ENCODE results near the gene CLMP.
A peak's percentile ranks its signal among the peaks of the same experiment; 100 is the strongest.

The CLMP gene

GRCh38 chr11:123200264-123200663 lies 5.2 kb upstream of the CLMP start:
- DNase-seq (ENCODE audit: low read depth): no peak
- no peak overlapping the region for H3K4me3 ChIP-seq (ENCODE audit: low read length)
- TF ChIP-seq CTCF (conservative IDR thresholded peaks at IDR 0.05; ENCODE audit: low read length): no peak

GRCh38 chr11:123197711-123198110 lies 2.7 kb upstream of the CLMP start:
- H3K4me3 ChIP-seq (ENCODE audit: low read length): no peak overlapping the region
- TF ChIP-seq CTCF (conservative IDR thresholded peaks at IDR 0.05; ENCODE audit: low read length): no peak
- peak; percentile 91 for DNase-seq (ENCODE audit: low read depth)

GRCh38 chr11:123196060-123196714 lies 1.1 kb upstream of the CLMP start:
- no peak for TF ChIP-seq CTCF (conservative IDR thresholded peaks at IDR 0.05; ENCODE audit: low read length)
- H3K4me3 ChIP-seq (ENCODE audit: low read length): peak overlapping the region; percentile 85; the same call in 1 of the 2 replicates
- no peak for DNase-seq (ENCODE audit: low read depth)

GRCh38 chr11:123194337-123195187 lies 486 bp downstream of the CLMP start:
- peak; percentile 48 for DNase-seq (ENCODE audit: low read depth)
- no peak for TF ChIP-seq CTCF (conservative IDR thresholded peaks at IDR 0.05; ENCODE audit: low read length)
- H3K4me3 ChIP-seq (ENCODE audit: low read length): peak overlapping the region; percentile 85

- no peak for DNase-seq (ENCODE audit: low read depth)
- H3K4me3 ChIP-seq (ENCODE audit: low read length): peak overlapping the region; percentile 85
- no peak for TF ChIP-seq CTCF (conservative IDR thresholded peaks at IDR 0.05; ENCODE audit: low read length)
Observed at GRCh38 chr11:123193742-123194141, 1.3 kb downstream of the CLMP start.

- peak overlapping the region; percentile 85 for H3K4me3 ChIP-seq (ENCODE audit: low read length)
- TF ChIP-seq CTCF (conservative IDR thresholded peaks at IDR 0.05; ENCODE audit: low read length): no peak
- no peak for DNase-seq (ENCODE audit: low read depth)
Observed at GRCh38 chr11:123191939-123192338, 3.1 kb downstream of the CLMP start.

- no peak for TF ChIP-seq CTCF (conservative IDR thresholded peaks at IDR 0.05; ENCODE audit: low read length)
- peak; percentile 65 for DNase-seq (ENCODE audit: low read depth)
Observed at GRCh38 chr11:123190518-123190917, 4.5 kb downstream of the CLMP start.

More at GRCh38 chr11:123190518-123190917, 4.5 kb downstream of the CLMP start:
- no peak overlapping the region for H3K4me3 ChIP-seq (ENCODE audit: low read length)
